Effector CD4-positive, alpha-beta T cell (primary cell): ENCODE data around the gene CREB5.

Experiments
- DNase-seq: peaks from one replicate; pipeline ENCODE4 v3.0.0-alpha.2; 2020

Gene CREB5

GRCh38 chr7:28872226-28872625 is 459.9 kb downstream of the CREB5 start:
- DNase-seq = no peak

- no peak for DNase-seq
Measured at GRCh38 chr7:28873365-28873764, 461.0 kb downstream of the CREB5 start.

- no peak for DNase-seq
Measured at GRCh38 chr7:28874001-28874400, 461.7 kb downstream of the CREB5 start.
